HEK293 (cell line): ENCODE measurements around the gene ERRFI1.
A peak's percentile ranks its signal among the peaks of the same experiment; 100 is the strongest.

Experiments
- CTCF ChIA-PET: fragments of 350-600 bp; formaldehyde crosslinking; extraction: SDS; loops from one replicate; lab custom pipeline; 2021; ENCODE audit warnings: antibody characterized with exemption; lab: Yijun Ruan, JAX
- POLR2A ChIA-PET: fragments of 300-600 bp; formaldehyde crosslinking; extraction: SDS; loops from one replicate; lab custom pipeline; 2020; ENCODE audit warnings: antibody characterized with exemption, inconsistent platforms; lab: Yijun Ruan, JAX
- H3K27ac ChIP-seq: fragments of 200-500 bp; sonication (Bioruptor generic); 2 replicates; pipeline ENCODE4 v1.5.1; 2014; ENCODE audit warnings: low read depth, low read length, control low read depth, inconsistent platforms; ENCODE audit errors: extremely low read depth
- H3K36me3 ChIP-seq, 2 experiments: fragments of 200-500 bp in 1 of 2; sonication (Bioruptor generic) in 1 of 2; 1 replicate in 1 of 2; 2 replicates in 1 of 2; pipeline ENCODE4 v1.5.1; 2014 to 2017; ENCODE audit warnings: inconsistent platforms in 2 of 2, low read length in 2 of 2; ENCODE audit not compliant: control insufficient read depth in 2 of 2, insufficient read depth in 1 of 2
- H3K4me1 ChIP-seq: fragments of 200-500 bp; sonication (Bioruptor generic); 2 replicates; pipeline ENCODE4 v1.5.1; 2014; ENCODE audit warnings: mild to moderate bottlenecking, low read length, inconsistent platforms; ENCODE audit not compliant: control insufficient read depth, insufficient read depth
- H3K4me3 ChIP-seq: 2 replicates; pipeline ENCODE4 v1.5.1; 2011; ENCODE audit warnings: low read depth, mild to moderate bottlenecking, control low read depth, low read length, moderate library complexity
- H3K9me3 ChIP-seq: fragments of 200-500 bp; sonication (Bioruptor generic); 2 replicates; pipeline ENCODE4 v1.5.1; 2014; ENCODE audit warnings: low read depth, low read length, inconsistent platforms; ENCODE audit not compliant: control insufficient read depth, insufficient read depth
- BCL11A ChIP-seq: fragments of 450-650 bp; formaldehyde crosslinking; IDR thresholded peaks from 2 replicates; pipeline ENCODE4 v1.5.1; 2016; ENCODE audit warnings: low read depth, missing biosample characterization, missing genetic modification characterization
- BCL11B ChIP-seq: fragments of 450-650 bp; formaldehyde crosslinking; IDR thresholded peaks from 2 replicates; pipeline ENCODE4 v1.5.1; 2016; ENCODE audit warnings: low read depth, missing biosample characterization, missing genetic modification characterization
- GLIS2 ChIP-seq: fragments of 450-650 bp; formaldehyde crosslinking; IDR thresholded peaks from 2 replicates; pipeline ENCODE4 v1.5.1; 2016; ENCODE audit warnings: missing biosample characterization, missing genetic modification characterization
- HOXC10 ChIP-seq: sonication (generic); formaldehyde crosslinking; IDR thresholded peaks from 2 replicates; pipeline ENCODE4 v1.8.1; 2023; ENCODE audit warnings: mild to moderate bottlenecking, missing genetic modification reagents
- KLF16 ChIP-seq: fragments of 450-650 bp; formaldehyde crosslinking; IDR thresholded peaks from 2 replicates; pipeline ENCODE4 v1.5.1; 2017; ENCODE audit warnings: missing biosample characterization, missing genetic modification characterization
- KLF7 ChIP-seq: fragments of 450-650 bp; formaldehyde crosslinking; IDR thresholded peaks from 2 replicates; pipeline ENCODE4 v1.5.1; 2016; ENCODE audit warnings: missing biosample characterization, missing genetic modification characterization, borderline replicate concordance
- KLF8 ChIP-seq: fragments of 450-650 bp; formaldehyde crosslinking; IDR thresholded peaks from 2 replicates; pipeline ENCODE4 v1.5.1; 2016; ENCODE audit warnings: missing biosample characterization, missing genetic modification characterization
- SP3 ChIP-seq: fragments of 450-650 bp; formaldehyde crosslinking; IDR thresholded peaks from 2 replicates; pipeline ENCODE4 v1.5.1; 2016; ENCODE audit warnings: missing biosample characterization, missing genetic modification characterization
- SP7 ChIP-seq: fragments of 450-650 bp; formaldehyde crosslinking; IDR thresholded peaks from 2 replicates; pipeline ENCODE4 v1.5.1; 2016; ENCODE audit warnings: missing biosample characterization, missing genetic modification characterization
- ZBTB1 ChIP-seq: fragments of 450-650 bp; formaldehyde crosslinking; IDR thresholded peaks from 2 replicates; pipeline ENCODE4 v1.5.1; 2016; ENCODE audit warnings: missing biosample characterization, missing genetic modification characterization
- ZEB2 ChIP-seq: fragments of 450-650 bp; formaldehyde crosslinking; IDR thresholded peaks from 2 replicates; pipeline ENCODE4 v1.5.1; 2016; ENCODE audit warnings: missing biosample characterization, missing genetic modification characterization
- ZFP37 ChIP-seq: fragments of 450-650 bp; formaldehyde crosslinking; IDR thresholded peaks from 2 replicates; pipeline ENCODE4 v1.5.1; 2016; ENCODE audit warnings: missing biosample characterization, missing genetic modification characterization
- ZNF114 ChIP-seq: fragments of 450-650 bp; formaldehyde crosslinking; IDR thresholded peaks from 2 replicates; pipeline ENCODE4 v1.5.0; 2017; ENCODE audit warnings: missing biosample characterization, missing genetic modification characterization
- ZNF146 ChIP-seq: fragments of 450-650 bp; formaldehyde crosslinking; IDR thresholded peaks from 2 replicates; pipeline ENCODE4 v1.5.1; 2016; ENCODE audit warnings: missing biosample characterization, missing genetic modification characterization
- ZNF169 ChIP-seq: fragments of 450-650 bp; formaldehyde crosslinking; IDR thresholded peaks from 2 replicates; pipeline ENCODE4 v1.5.1; 2016; ENCODE audit warnings: missing biosample characterization, missing genetic modification characterization
- ZNF2 ChIP-seq: fragments of 450-650 bp; formaldehyde crosslinking; IDR thresholded peaks from 2 replicates; pipeline ENCODE4 v1.5.1; 2016; ENCODE audit warnings: missing biosample characterization, missing genetic modification characterization
- ZNF23 ChIP-seq: fragments of 450-650 bp; formaldehyde crosslinking; IDR thresholded peaks from 2 replicates; pipeline ENCODE4 v1.5.1; 2016; ENCODE audit warnings: missing biosample characterization, missing genetic modification characterization, borderline replicate concordance
- ZNF324 ChIP-seq: fragments of 450-650 bp; formaldehyde crosslinking; IDR thresholded peaks from 2 replicates; pipeline ENCODE4 v1.5.1; 2016; ENCODE audit warnings: missing biosample characterization, missing genetic modification characterization
- ZNF510 ChIP-seq: fragments of 450-650 bp; formaldehyde crosslinking; IDR thresholded peaks from 2 replicates; pipeline ENCODE4 v1.5.1; 2018; ENCODE audit warnings: mild to moderate bottlenecking, missing genetic modification characterization, missing biosample characterization; ENCODE audit not compliant: insufficient replicate concordance
- ZNF660 ChIP-seq: fragments of 450-650 bp; IDR thresholded peaks from 2 replicates; pipeline ENCODE4 v1.5.1; 2018; ENCODE audit warnings: missing biosample characterization, mild to moderate bottlenecking, missing genetic modification characterization
- ZNF664 ChIP-seq: fragments of 450-650 bp; formaldehyde crosslinking; IDR thresholded peaks from 2 replicates; pipeline ENCODE4 v1.5.1; 2016; ENCODE audit warnings: missing biosample characterization, missing genetic modification characterization
- ZNF747 ChIP-seq: fragments of 450-650 bp; formaldehyde crosslinking; IDR thresholded peaks from 2 replicates; pipeline ENCODE4 v1.5.1; 2016; ENCODE audit warnings: missing biosample characterization, missing genetic modification characterization
- TF ChIP-seq, protein P1 (sequence below): fragments of 450-650 bp; IDR thresholded peaks from 2 replicates; pipeline ENCODE4 v1.5.1; 2018; ENCODE audit warnings: missing biosample characterization, missing genetic modification characterization
- TF ChIP-seq, protein P2 (sequence below): fragments of 450-650 bp; formaldehyde crosslinking; IDR thresholded peaks from 2 replicates; pipeline ENCODE4 v1.5.1; 2017; ENCODE audit warnings: missing biosample characterization, missing genetic modification characterization
- TF ChIP-seq, protein P3 (sequence below): fragments of 450-650 bp; formaldehyde crosslinking; IDR thresholded peaks from 2 replicates; pipeline ENCODE4 v1.5.1; 2017; ENCODE audit warnings: missing biosample characterization, missing genetic modification characterization

ERRFI1 gene

GRCh38 chr1:7983086-7983778 lies 42.9 kb downstream of the ERRFI1 start (continued):
- TF ChIP-seq GLIS2 (no peak), HOXC10 (CRISPR knock-in tag) (no peak), ZNF324 (tag by site-specific recombination) (no peak)

GRCh38 chr1:7980984-7981383 lies 45.1 kb downstream of the ERRFI1 start:
- Histone ChIP-seq H3K27ac (no peak overlapping the region), H3K4me3 (no peak overlapping the region), H3K4me1 (no peaks in the 10 kb centered on the region), H3K36me3 (peaks cover 45 to 85% of the 10 kb centered on the region in 2 experiments), H3K9me3 (no peaks in the 10 kb centered on the region)
- TF ChIP-seq ZNF747 (tag by site-specific recombination) (no peak), BCL11B (tag by site-specific recombination) (no peak), ZBTB1 (tag by site-specific recombination) (no peak), BCL11A (tag by site-specific recombination) (no peak), ZNF510 (tag by site-specific recombination) (no peak), ZNF169 (tag by site-specific recombination) (no peak), ZFP37 (tag by site-specific recombination) (no peak)
- CTCF ChIA-PET, result interaction anchor here (0.6 to 5.8 kb wide), 13 partner anchors 9 to 369 kb away, joined by 3 to 73 read pairs (median 3); no protein-coding TSS in a partner anchor
- POLR2A ChIA-PET, result no interaction called here

- peaks cover 57 to 73% of the 10 kb centered on the region in 2 experiments for H3K36me3 ChIP-seq
- ChIA-PET CTCF (interaction anchor here (0.6 to 6.1 kb wide), 66 partner anchors 9 to 1029 kb away, joined by 3 to 81 read pairs (median 4); partner anchors contain the start of gene SLC45A1), POLR2A (interaction anchor here (0.6 to 1.5 kb wide), 6 partner anchors 12 to 375 kb away, joined by 3 to 6 read pairs (median 3); partner anchors contain the start of gene PARK7)
- H3K27ac ChIP-seq, result no peak overlapping the region
- no peak overlapping the region for H3K4me3 ChIP-seq
- no peaks in the 10 kb centered on the region for H3K9me3 ChIP-seq
- no peaks in the 10 kb centered on the region for H3K4me1 ChIP-seq
- no peak for TF ChIP-seq KLF16
- no peak for TF ChIP-seq ZNF664 (tag by site-specific recombination)
- 0 out of 2 replicates have a peak, but pooled peaks have one; percentile 3 for TF ChIP-seq ZNF146 (tag by site-specific recombination)
- peak; percentile 26; the same call in 1 of the 2 replicates for TF ChIP-seq SP7 (tag by site-specific recombination)
- no peak for TF ChIP-seq ZNF23
- no peak for TF ChIP-seq SP3
- TF ChIP-seq, protein P1, sequence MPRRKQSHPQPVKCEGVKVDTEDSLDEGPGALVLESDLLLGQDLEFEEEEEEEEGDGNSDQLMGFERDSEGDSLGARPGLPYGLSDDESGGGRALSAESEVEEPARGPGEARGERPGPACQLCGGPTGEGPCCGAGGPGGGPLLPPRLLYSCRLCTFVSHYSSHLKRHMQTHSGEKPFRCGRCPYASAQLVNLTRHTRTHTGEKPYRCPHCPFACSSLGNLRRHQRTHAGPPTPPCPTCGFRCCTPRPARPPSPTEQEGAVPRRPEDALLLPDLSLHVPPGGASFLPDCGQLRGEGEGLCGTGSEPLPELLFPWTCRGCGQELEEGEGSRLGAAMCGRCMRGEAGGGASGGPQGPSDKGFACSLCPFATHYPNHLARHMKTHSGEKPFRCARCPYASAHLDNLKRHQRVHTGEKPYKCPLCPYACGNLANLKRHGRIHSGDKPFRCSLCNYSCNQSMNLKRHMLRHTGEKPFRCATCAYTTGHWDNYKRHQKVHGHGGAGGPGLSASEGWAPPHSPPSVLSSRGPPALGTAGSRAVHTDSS (tag by site-specific recombination), result no peak
- no peak for TF ChIP-seq ZNF747 (tag by site-specific recombination)
- 0 out of 2 replicates have a peak, but pooled peaks have one; percentile 19 for TF ChIP-seq KLF8
- TF ChIP-seq ZNF114 (tag by site-specific recombination), result no peak
- no peak for TF ChIP-seq ZNF324 (tag by site-specific recombination)
- TF ChIP-seq ZEB2, result no peak
- TF ChIP-seq ZNF2 (tag by site-specific recombination), result peak; percentile 100
- TF ChIP-seq ZNF169 (tag by site-specific recombination), result no peak
- TF ChIP-seq, protein P2, sequence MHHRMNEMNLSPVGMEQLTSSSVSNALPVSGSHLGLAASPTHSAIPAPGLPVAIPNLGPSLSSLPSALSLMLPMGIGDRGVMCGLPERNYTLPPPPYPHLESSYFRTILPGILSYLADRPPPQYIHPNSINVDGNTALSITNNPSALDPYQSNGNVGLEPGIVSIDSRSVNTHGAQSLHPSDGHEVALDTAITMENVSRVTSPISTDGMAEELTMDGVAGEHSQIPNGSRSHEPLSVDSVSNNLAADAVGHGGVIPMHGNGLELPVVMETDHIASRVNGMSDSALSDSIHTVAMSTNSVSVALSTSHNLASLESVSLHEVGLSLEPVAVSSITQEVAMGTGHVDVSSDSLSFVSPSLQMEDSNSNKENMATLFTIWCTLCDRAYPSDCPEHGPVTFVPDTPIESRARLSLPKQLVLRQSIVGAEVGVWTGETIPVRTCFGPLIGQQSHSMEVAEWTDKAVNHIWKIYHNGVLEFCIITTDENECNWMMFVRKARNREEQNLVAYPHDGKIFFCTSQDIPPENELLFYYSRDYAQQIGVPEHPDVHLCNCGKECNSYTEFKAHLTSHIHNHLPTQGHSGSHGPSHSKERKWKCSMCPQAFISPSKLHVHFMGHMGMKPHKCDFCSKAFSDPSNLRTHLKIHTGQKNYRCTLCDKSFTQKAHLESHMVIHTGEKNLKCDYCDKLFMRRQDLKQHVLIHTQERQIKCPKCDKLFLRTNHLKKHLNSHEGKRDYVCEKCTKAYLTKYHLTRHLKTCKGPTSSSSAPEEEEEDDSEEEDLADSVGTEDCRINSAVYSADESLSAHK (tag by site-specific recombination), result no peak
- peak; percentile 71 for TF ChIP-seq ZNF660 (tag by site-specific recombination)
- TF ChIP-seq, protein P3, sequence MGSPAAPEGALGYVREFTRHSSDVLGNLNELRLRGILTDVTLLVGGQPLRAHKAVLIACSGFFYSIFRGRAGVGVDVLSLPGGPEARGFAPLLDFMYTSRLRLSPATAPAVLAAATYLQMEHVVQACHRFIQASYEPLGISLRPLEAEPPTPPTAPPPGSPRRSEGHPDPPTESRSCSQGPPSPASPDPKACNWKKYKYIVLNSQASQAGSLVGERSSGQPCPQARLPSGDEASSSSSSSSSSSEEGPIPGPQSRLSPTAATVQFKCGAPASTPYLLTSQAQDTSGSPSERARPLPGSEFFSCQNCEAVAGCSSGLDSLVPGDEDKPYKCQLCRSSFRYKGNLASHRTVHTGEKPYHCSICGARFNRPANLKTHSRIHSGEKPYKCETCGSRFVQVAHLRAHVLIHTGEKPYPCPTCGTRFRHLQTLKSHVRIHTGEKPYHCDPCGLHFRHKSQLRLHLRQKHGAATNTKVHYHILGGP (tag by site-specific recombination), result no peak
- no peak for TF ChIP-seq KLF7 (tag by site-specific recombination)
Measured at GRCh38 chr1:7975212-7975865, 50.8 kb downstream of the ERRFI1 start.
